Sigmoid colon (tissue), 4 donors: ENCODE results near the gene OR2B3.

Experiments used
- EP300 ChIP-seq, 4 donors: sonication (generic); formaldehyde crosslinking; IDR thresholded peaks; one replicate each; pipeline ENCODE4 v1.6.1; 2017; ENCODE audit warnings: antibody characterized with exemption in 4 of 4
- POLR2A ChIP-seq, 2 donors: fragments of 450-650 bp; IDR thresholded peaks; one replicate each; pipeline ENCODE4 v1.6.1; 2016; ENCODE audit warnings: antibody characterized with exemption in 2 of 2, mild to moderate bottlenecking in 2 of 2, moderate library complexity in 2 of 2
- POLR2AphosphoS5 ChIP-seq, 4 donors: sonication (generic); formaldehyde crosslinking; IDR thresholded peaks; one replicate each; pipeline ENCODE4 v1.6.1; 2017; ENCODE audit warnings: antibody characterized with exemption in 4 of 4
- TF ChIP-seq, protein P1 (sequence below), 4 experiments: fragments of 450-650 bp in 3 of 4; fragments of 200-600 bp in 1 of 4; IDR thresholded peaks; one replicate each; pipeline ENCODE4 v1.5.1; 2016 to 2019; ENCODE audit warnings: antibody characterized with exemption in 4 of 4, mild to moderate bottlenecking in 3 of 4, moderate library complexity in 2 of 4

DNA sequence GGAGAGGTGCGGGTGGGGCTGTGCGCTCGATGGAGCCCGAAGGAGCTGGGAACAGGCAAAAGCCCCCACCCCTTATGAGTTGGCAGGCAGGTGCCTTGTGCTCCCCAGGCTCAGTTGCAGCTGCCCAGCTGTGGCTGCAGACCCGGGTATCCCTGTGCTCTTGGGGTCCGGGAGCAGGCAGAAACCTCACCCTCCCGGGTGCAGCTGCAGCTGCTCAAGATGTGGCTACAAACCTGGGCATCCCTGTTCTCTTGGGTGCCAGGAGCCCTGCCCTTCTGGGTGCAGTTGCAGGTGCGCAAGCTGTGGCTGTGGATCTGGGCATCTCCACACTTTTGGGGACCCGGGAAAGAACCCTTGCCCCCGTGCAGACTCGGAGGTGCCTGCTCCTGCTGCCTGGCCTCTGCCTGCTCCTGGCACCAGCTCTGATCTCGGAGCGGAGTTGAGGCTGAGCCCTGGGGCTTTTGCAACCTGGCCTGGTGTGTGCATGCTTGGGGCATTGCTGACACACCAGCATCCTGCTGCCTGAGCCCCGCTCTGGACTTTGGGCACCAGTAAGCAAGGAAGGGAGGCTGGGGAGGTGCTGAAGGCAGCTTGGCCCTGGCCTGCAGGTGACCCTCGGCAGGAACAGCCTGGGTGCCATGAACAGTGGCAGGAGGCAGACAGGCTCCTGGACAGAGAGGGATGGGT lies 42.4 kb upstream of the OR2B3 start:
- TF ChIP-seq POLR2A (IDR thresholded peaks at IDR 0.05) (no peak), EP300 (IDR thresholded peaks at IDR 0.05) (no peak), POLR2AphosphoS5 (IDR thresholded peaks at IDR 0.05) (no peak)
- TF ChIP-seq, protein P1, sequence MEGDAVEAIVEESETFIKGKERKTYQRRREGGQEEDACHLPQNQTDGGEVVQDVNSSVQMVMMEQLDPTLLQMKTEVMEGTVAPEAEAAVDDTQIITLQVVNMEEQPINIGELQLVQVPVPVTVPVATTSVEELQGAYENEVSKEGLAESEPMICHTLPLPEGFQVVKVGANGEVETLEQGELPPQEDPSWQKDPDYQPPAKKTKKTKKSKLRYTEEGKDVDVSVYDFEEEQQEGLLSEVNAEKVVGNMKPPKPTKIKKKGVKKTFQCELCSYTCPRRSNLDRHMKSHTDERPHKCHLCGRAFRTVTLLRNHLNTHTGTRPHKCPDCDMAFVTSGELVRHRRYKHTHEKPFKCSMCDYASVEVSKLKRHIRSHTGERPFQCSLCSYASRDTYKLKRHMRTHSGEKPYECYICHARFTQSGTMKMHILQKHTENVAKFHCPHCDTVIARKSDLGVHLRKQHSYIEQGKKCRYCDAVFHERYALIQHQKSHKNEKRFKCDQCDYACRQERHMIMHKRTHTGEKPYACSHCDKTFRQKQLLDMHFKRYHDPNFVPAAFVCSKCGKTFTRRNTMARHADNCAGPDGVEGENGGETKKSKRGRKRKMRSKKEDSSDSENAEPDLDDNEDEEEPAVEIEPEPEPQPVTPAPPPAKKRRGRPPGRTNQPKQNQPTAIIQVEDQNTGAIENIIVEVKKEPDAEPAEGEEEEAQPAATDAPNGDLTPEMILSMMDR (IDR thresholded peaks at IDR 0.05), result no peak
